NCI-H2196 (cell line): ENCODE measurements around the gene ZNF618.

Source experiments
- DNase-seq: peaks from one replicate; lab custom pipeline; 2025; ENCODE audit not compliant: unreplicated experiment; lab: John Stamatoyannopoulos, UW

Gene ZNF618

GRCh38 chr9:113876151-113876992 lies at the start of gene ZNF618:
ZNF618 (plus strand) TSS chr9:113876309; CDS start chr9:113876381, 72 bp downstream.
- peak; percentile 28 for DNase-seq

- DNase-seq = no peak
Observed at GRCh38 chr9:113828221-113828620, 47.9 kb upstream of the ZNF618 start.

- no peak for DNase-seq
Observed at GRCh38 chr9:113837334-113837733, 38.8 kb upstream of the ZNF618 start.

GRCh38 chr9:113842086-113842485 lies 34.0 kb upstream of the ZNF618 start:
- DNase-seq = no peak

GRCh38 chr9:113844466-113844865 lies 31.6 kb upstream of the ZNF618 start:
- DNase-seq = no peak

GRCh38 chr9:113851359-113851758 lies 24.8 kb upstream of the ZNF618 start:
- DNase-seq = no peak

GRCh38 chr9:113851873-113852272 lies 24.2 kb upstream of the ZNF618 start:
- no peak for DNase-seq

GRCh38 chr9:113853333-113853732 lies 22.8 kb upstream of the ZNF618 start:
- no peak for DNase-seq

GRCh38 chr9:113854310-113854709 lies 21.8 kb upstream of the ZNF618 start:
- DNase-seq = no peak

- DNase-seq = no peak
Observed at GRCh38 chr9:113857875-113858274, 18.2 kb upstream of the ZNF618 start.

GRCh38 chr9:113858282-113858681 lies 17.8 kb upstream of the ZNF618 start:
- DNase-seq = no peak

GRCh38 chr9:113863345-113863744 lies 12.8 kb upstream of the ZNF618 start:
- DNase-seq = no peak

GRCh38 chr9:113868501-113868900 lies 7.6 kb upstream of the ZNF618 start:
- DNase-seq = no peak

GRCh38 chr9:113872485-113873143 lies 3.5 kb upstream of the ZNF618 start:
- no peak for DNase-seq

GRCh38 chr9:113873446-113873845 lies 2.7 kb upstream of the ZNF618 start:
- DNase-seq = no peak

GRCh38 chr9:113873926-113874325 lies 2.2 kb upstream of the ZNF618 start:
- no peak for DNase-seq

GRCh38 chr9:113875459-113876150 lies 504 bp upstream of the ZNF618 start:
- DNase-seq = no peak

GRCh38 chr9:113876993-113877368 lies 872 bp downstream of the ZNF618 start:
- no peak for DNase-seq

- DNase-seq = no peak
Observed at GRCh38 chr9:113879318-113879717, 3.2 kb downstream of the ZNF618 start.

- no peak for DNase-seq
Observed at GRCh38 chr9:113879911-113880310, 3.8 kb downstream of the ZNF618 start.

GRCh38 chr9:113882181-113882580 lies 6.1 kb downstream of the ZNF618 start:
- DNase-seq = no peak

- DNase-seq = no peak
Observed at GRCh38 chr9:113882636-113883164, 6.6 kb downstream of the ZNF618 start.
